ENCODE results near the gene ADAMTS20. TPM values are rescaled to one million over a fixed set of nuclear protein-coding genes. Genes with fewer than 3 reads are reported as not detected.

Gene ADAMTS20
- total RNA-seq, 1 experiment from 2014 or later = 0.07 TPM

DNA sequence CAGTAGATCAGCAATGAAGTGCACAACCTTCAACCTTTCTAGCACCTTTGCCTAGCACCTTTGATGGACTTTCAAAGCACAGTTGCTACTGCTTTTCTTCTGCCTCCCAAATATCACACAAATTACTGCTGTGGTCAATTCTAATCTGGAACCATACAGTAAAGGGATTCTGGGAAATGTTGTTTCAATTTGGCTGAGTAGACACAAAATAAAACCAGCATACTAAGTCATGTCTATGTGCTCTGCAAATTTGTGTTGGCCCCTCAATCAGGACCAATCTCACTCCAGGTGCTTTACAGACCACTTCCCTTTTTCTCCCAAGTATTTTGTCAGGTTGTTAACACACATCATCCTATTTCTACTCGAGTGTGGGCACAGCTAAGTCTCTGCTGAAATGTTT lies 38.3 kb upstream of the ADAMTS20 start:
- Mint-ChIP-seq H3K4me1 (ENCODE audit: low read depth, unreplicated experiment) (no peaks in the 10 kb centered on the region), H3K27ac (ENCODE audit: unreplicated experiment) (no peak overlapping the region), H3K4me3 (ENCODE audit: unreplicated experiment) (no peak overlapping the region), H3K9me3 (ENCODE audit: unreplicated experiment) (no peaks in the 10 kb centered on the region), H3K27me3 (ENCODE audit: insufficient read depth, unreplicated experiment) (no peaks in the 10 kb centered on the region), H3K36me3 (ENCODE audit: insufficient read depth, unreplicated experiment) (no peaks in the 10 kb centered on the region)
- TF ChIP-seq, protein P1, sequence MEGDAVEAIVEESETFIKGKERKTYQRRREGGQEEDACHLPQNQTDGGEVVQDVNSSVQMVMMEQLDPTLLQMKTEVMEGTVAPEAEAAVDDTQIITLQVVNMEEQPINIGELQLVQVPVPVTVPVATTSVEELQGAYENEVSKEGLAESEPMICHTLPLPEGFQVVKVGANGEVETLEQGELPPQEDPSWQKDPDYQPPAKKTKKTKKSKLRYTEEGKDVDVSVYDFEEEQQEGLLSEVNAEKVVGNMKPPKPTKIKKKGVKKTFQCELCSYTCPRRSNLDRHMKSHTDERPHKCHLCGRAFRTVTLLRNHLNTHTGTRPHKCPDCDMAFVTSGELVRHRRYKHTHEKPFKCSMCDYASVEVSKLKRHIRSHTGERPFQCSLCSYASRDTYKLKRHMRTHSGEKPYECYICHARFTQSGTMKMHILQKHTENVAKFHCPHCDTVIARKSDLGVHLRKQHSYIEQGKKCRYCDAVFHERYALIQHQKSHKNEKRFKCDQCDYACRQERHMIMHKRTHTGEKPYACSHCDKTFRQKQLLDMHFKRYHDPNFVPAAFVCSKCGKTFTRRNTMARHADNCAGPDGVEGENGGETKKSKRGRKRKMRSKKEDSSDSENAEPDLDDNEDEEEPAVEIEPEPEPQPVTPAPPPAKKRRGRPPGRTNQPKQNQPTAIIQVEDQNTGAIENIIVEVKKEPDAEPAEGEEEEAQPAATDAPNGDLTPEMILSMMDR (IDR thresholded peaks at IDR 0.05; ENCODE audit: insufficient read depth in 1 of 2, low read depth in 1 of 2, low read length in 1 of 2, severe bottlenecking in 1 of 2, unreplicated experiment in 1 of 2) = no peak
- ChIA-PET POLR2A (no interaction called here), CTCF (no interaction called here)
- no peaks in the 10 kb centered on the region for H3K36me3 ChIP-seq (ENCODE audit: control insufficient read depth, insufficient read depth, low read length)
- intact Hi-C loops (cut with micrococcal nuclease; ENCODE audit: unreplicated experiment) = no loop called here
- BruUV-seq (replicated peaks) = no TSS peak
- H3K27me3 ChIP-seq (replicated peaks; ENCODE audit: control insufficient read depth, insufficient read depth, low read length) = no peaks in the 10 kb centered on the region
- DNase-seq = no peak
- no peaks in the 10 kb centered on the region for H3K9me3 ChIP-seq
- no peaks in the 10 kb centered on the region; the same call in 1 of the 2 replicates for H3K4me1 ChIP-seq
- no peak overlapping the region for H3K4me3 ChIP-seq (ENCODE audit: low read depth, low read length)

DNA sequence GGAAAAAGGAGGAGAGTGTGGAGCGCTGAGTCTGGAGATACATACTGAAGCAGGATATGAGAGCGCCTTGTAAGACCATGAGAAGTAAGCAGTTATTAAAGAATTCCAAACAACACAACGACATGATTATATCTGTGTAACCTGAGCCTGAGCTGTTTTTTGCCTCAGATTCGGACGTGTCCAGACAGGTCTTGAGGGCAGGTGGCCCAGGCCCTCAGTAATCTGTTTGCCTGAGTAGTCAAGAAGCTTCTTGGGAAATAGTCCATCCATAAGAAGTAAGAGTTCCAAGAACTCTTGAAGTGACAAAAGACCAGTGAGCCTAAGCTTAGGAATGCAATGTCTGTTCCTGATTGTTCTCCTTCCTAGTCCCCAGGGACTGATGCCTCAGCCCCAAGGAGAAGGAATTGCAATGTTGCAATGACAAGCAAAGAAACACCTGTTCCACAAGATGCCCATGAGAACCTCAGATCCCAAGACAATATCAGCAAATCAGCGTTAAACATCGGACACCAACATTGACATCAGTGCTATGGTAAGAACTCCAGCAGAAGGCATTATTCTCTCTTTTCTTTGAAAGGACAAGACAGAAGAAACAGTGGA lies 34.7 kb upstream of the ADAMTS20 start:
- no peak overlapping the region for H3K27ac Mint-ChIP-seq (ENCODE audit: unreplicated experiment)
- no peaks in the 10 kb centered on the region for H3K9me3 Mint-ChIP-seq (ENCODE audit: unreplicated experiment)
- ChIA-PET CTCF (no interaction called here), POLR2A (no interaction called here)
- peaks cover 7% of the 10 kb centered on the region for H3K27me3 Mint-ChIP-seq (ENCODE audit: insufficient read depth, unreplicated experiment)
- Histone ChIP-seq H3K4me3 (ENCODE audit: low read depth, low read length) (no peak overlapping the region), H3K4me1 (no peaks in the 10 kb centered on the region; the same call in 1 of the 2 replicates), H3K27me3 (replicated peaks; ENCODE audit: control insufficient read depth, insufficient read depth, low read length) (no peaks in the 10 kb centered on the region), H3K36me3 (ENCODE audit: control insufficient read depth, insufficient read depth, low read length) (no peaks in the 10 kb centered on the region), H3K9me3 (no peaks in the 10 kb centered on the region)
- TF ChIP-seq, protein P1 (IDR thresholded peaks at IDR 0.05; ENCODE audit: insufficient read depth in 1 of 2, low read depth in 1 of 2, low read length in 1 of 2, severe bottlenecking in 1 of 2, unreplicated experiment in 1 of 2) = no peak
- DNase-seq = no peak
- no peak overlapping the region for H3K4me3 Mint-ChIP-seq (ENCODE audit: unreplicated experiment)
- intact Hi-C loops (cut with micrococcal nuclease; ENCODE audit: unreplicated experiment) = no loop called here
- H3K4me1 Mint-ChIP-seq (ENCODE audit: low read depth, unreplicated experiment) = no peaks in the 10 kb centered on the region
- no peaks in the 10 kb centered on the region for H3K36me3 Mint-ChIP-seq (ENCODE audit: insufficient read depth, unreplicated experiment)
- no TSS peak for BruUV-seq (replicated peaks)

DNA sequence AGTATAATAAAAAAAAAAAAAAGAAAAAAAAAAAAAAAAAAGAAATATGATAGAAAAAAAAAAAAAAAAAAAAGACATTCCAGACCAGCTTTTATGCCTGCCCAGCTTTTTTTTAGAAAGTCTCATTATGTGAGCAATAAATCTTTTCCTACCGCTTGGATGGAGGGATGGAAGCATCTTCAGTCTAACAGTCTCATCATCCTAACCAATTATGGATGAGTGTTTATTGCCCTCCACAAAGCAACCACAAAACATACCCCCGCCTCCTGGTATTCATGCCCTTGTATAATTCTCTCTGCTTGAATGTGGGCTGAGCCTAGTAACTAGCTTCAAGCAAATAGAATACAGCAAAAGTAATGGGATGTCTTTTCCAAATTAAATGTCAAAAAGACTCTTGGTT lies 33.7 kb upstream of the ADAMTS20 start:
- TF ChIP-seq, protein P1 (IDR thresholded peaks at IDR 0.05; ENCODE audit: insufficient read depth in 1 of 2, low read depth in 1 of 2, low read length in 1 of 2, severe bottlenecking in 1 of 2, unreplicated experiment in 1 of 2) = no peak
- Mint-ChIP-seq H3K4me1 (ENCODE audit: low read depth, unreplicated experiment) (no peaks in the 10 kb centered on the region), H3K27ac (ENCODE audit: unreplicated experiment) (no peak overlapping the region), H3K36me3 (ENCODE audit: insufficient read depth, unreplicated experiment) (no peaks in the 10 kb centered on the region), H3K4me3 (ENCODE audit: unreplicated experiment) (no peak overlapping the region), H3K9me3 (ENCODE audit: unreplicated experiment) (no peaks in the 10 kb centered on the region), H3K27me3 (ENCODE audit: insufficient read depth, unreplicated experiment) (peaks cover 9% of the 10 kb centered on the region)
- H3K36me3 ChIP-seq (ENCODE audit: control insufficient read depth, insufficient read depth, low read length) = no peaks in the 10 kb centered on the region
- CTCF ChIA-PET = no interaction called here
- no peaks in the 10 kb centered on the region; the same call in 1 of the 2 replicates for H3K4me1 ChIP-seq
- no peaks in the 10 kb centered on the region for H3K27me3 ChIP-seq (replicated peaks; ENCODE audit: control insufficient read depth, insufficient read depth, low read length)
- no peak for DNase-seq
- no peak overlapping the region for H3K4me3 ChIP-seq (ENCODE audit: low read depth, low read length)
- no TSS peak for BruUV-seq (replicated peaks)
- intact Hi-C loops (cut with micrococcal nuclease; ENCODE audit: unreplicated experiment) = no loop called here
- no peaks in the 10 kb centered on the region for H3K9me3 ChIP-seq
- POLR2A ChIA-PET = no interaction called here

Measured in Caco-2 (cell line).